ENCODE data around the gene STRA8.

DNA sequence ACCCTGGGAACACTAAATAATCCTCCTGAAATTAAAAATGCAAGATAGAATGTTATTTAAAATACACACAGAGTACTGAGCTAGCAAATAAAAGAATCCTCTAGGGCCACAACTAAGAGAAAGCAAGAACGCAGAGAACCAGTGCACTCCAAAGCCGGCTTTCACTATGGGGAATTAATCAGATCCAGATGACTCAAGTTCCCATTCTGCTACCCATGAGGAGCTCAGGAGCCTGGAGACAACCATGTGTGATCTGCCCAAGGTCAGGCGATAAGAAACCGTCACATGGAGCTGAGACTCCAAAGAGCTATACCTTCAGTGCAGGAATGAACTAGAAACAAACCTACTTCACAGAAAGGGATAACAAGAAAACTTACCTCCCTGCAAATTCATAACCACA lies 43.7 kb upstream of the STRA8 start:
- TF ChIP-seq, protein P1, sequence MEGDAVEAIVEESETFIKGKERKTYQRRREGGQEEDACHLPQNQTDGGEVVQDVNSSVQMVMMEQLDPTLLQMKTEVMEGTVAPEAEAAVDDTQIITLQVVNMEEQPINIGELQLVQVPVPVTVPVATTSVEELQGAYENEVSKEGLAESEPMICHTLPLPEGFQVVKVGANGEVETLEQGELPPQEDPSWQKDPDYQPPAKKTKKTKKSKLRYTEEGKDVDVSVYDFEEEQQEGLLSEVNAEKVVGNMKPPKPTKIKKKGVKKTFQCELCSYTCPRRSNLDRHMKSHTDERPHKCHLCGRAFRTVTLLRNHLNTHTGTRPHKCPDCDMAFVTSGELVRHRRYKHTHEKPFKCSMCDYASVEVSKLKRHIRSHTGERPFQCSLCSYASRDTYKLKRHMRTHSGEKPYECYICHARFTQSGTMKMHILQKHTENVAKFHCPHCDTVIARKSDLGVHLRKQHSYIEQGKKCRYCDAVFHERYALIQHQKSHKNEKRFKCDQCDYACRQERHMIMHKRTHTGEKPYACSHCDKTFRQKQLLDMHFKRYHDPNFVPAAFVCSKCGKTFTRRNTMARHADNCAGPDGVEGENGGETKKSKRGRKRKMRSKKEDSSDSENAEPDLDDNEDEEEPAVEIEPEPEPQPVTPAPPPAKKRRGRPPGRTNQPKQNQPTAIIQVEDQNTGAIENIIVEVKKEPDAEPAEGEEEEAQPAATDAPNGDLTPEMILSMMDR (IDR thresholded peaks at IDR 0.05; ENCODE audit: low read depth, low read length), result no peak
- TF ChIP-seq, protein P2, sequence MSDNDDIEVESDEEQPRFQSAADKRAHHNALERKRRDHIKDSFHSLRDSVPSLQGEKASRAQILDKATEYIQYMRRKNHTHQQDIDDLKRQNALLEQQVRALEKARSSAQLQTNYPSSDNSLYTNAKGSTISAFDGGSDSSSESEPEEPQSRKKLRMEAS (IDR thresholded peaks at IDR 0.05; ENCODE audit: low read depth, low read length), result no peak
- no peak for TF ChIP-seq POLR2A (IDR thresholded peaks at IDR 0.05; ENCODE audit: extremely low read depth, insufficient read length)
